SK-N-SH treated with all-trans-retinoic acid at 6 μM for 48 hours (cell line): ENCODE data around the gene CDH4.

Experiments
- ATAC-seq: fragments of 200-7000 bp; cut with Tn5 transposase; 3 replicates; pipeline ENCODE4 v1.9.1; 2020; ENCODE audit warnings: mild to moderate bottlenecking, moderate library complexity
- CSDC2 ChIP-seq: fragments of 250-450 bp; sonication (Bioruptor Pico); IDR thresholded peaks from 2 replicates; pipeline ENCODE4 v1.5.0; 2020; ENCODE audit warnings: mild to moderate bottlenecking, moderate library complexity
- CSRNP3 ChIP-seq: fragments of 250-450 bp; sonication (Bioruptor Pico); IDR thresholded peaks from 2 replicates; pipeline ENCODE4 v1.5.1; 2021; ENCODE audit warnings: mild to moderate bottlenecking, moderate library complexity
- GLIS3 ChIP-seq: fragments of 250-450 bp; sonication (Bioruptor Pico); IDR thresholded peaks from 2 replicates; pipeline ENCODE4 v1.5.0; 2020; ENCODE audit warnings: mild to moderate bottlenecking, moderate library complexity
- ISL1 ChIP-seq: fragments of 250-450 bp; sonication (Bioruptor Pico); IDR thresholded peaks from 2 replicates; pipeline ENCODE4 v2.1.2; 2022; ENCODE audit warnings: mild to moderate bottlenecking, moderate library complexity
- OSR1 ChIP-seq: fragments of 250-450 bp; sonication (Bioruptor Pico); IDR thresholded peaks from 2 replicates; pipeline ENCODE4 v1.8.0; 2022; ENCODE audit warnings: moderate library complexity, mild to moderate bottlenecking, inconsistent platforms
- PPARA ChIP-seq: fragments of 250-450 bp; sonication (Bioruptor Pico); IDR thresholded peaks from 2 replicates; pipeline ENCODE4 v1.5.0; 2020; ENCODE audit warnings: mild to moderate bottlenecking, borderline replicate concordance
- RARB ChIP-seq: fragments of 250-450 bp; sonication (Bioruptor Pico); IDR thresholded peaks from 2 replicates; pipeline ENCODE4 v1.8.0; 2021; ENCODE audit warnings: mild to moderate bottlenecking, moderate library complexity
- TCF4 ChIP-seq: fragments of 250-450 bp; sonication (Bioruptor Pico); IDR thresholded peaks from 2 replicates; pipeline ENCODE4 v1.8.0; 2021; ENCODE audit warnings: mild to moderate bottlenecking, moderate library complexity, borderline replicate concordance
- TOX ChIP-seq: fragments of 250-450 bp; sonication (Bioruptor Pico); IDR thresholded peaks from 2 replicates; pipeline ENCODE4 v1.8.0; 2021; ENCODE audit warnings: mild to moderate bottlenecking, moderate library complexity, borderline replicate concordance
- ZC3H10 ChIP-seq: fragments of 250-450 bp; sonication (Bioruptor Pico); IDR thresholded peaks from 2 replicates; pipeline ENCODE4 v1.5.1; 2021; ENCODE audit warnings: mild to moderate bottlenecking, moderate library complexity
- ZFP3 ChIP-seq: fragments of 250-450 bp; sonication (Bioruptor Pico); IDR thresholded peaks from 2 replicates; pipeline ENCODE4 v1.5.0; 2020; ENCODE audit warnings: mild to moderate bottlenecking, moderate library complexity
- ZNF565 ChIP-seq: fragments of 450-650 bp; formaldehyde crosslinking; conservative IDR thresholded peaks from 2 replicates; pipeline ENCODE4 v1.5.0; 2020; ENCODE audit warnings: low read depth, mild to moderate bottlenecking, moderate library complexity
- ZNF70 ChIP-seq: fragments of 450-650 bp; formaldehyde crosslinking; IDR thresholded peaks from 2 replicates; pipeline ENCODE4 v1.5.0; 2020; ENCODE audit warnings: mild to moderate bottlenecking, moderate library complexity
- TF ChIP-seq, protein P1 (sequence below): fragments of 250-450 bp; sonication (Bioruptor Pico); IDR thresholded peaks from 2 replicates; pipeline ENCODE4 v1.5.0; 2020; ENCODE audit warnings: mild to moderate bottlenecking, moderate library complexity
- TF ChIP-seq, protein P2 (sequence below): fragments of 250-450 bp; sonication (Bioruptor Pico); IDR thresholded peaks from 2 replicates; pipeline ENCODE4 v1.8.0; 2020; ENCODE audit warnings: mild to moderate bottlenecking, moderate library complexity, borderline replicate concordance
- TF ChIP-seq, protein P3 (sequence below): fragments of 250-450 bp; sonication (Bioruptor Pico); IDR thresholded peaks from 2 replicates; pipeline ENCODE4 v1.5.1; 2020; ENCODE audit warnings: low read depth, mild to moderate bottlenecking, moderate library complexity

The CDH4 gene

DNA sequence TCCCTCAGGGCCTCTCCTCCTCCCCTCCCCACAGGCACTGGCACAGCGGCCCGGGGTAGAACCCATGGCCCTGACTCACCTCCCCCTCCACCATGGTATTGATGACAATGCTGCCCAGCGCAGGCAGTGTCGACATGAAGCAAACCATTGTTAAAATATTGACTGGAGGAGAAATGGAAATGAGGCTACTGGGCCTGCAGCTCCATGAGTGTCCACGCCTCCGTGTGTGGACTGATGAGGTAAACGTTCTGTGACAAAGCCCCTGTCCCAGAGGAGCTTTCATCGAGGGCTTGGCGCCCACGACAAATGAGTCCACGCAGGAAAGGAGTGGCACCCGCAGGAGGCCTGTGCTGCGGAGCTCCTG is 410.9 kb downstream of the CDH4 start:
- TF ChIP-seq, protein P1, sequence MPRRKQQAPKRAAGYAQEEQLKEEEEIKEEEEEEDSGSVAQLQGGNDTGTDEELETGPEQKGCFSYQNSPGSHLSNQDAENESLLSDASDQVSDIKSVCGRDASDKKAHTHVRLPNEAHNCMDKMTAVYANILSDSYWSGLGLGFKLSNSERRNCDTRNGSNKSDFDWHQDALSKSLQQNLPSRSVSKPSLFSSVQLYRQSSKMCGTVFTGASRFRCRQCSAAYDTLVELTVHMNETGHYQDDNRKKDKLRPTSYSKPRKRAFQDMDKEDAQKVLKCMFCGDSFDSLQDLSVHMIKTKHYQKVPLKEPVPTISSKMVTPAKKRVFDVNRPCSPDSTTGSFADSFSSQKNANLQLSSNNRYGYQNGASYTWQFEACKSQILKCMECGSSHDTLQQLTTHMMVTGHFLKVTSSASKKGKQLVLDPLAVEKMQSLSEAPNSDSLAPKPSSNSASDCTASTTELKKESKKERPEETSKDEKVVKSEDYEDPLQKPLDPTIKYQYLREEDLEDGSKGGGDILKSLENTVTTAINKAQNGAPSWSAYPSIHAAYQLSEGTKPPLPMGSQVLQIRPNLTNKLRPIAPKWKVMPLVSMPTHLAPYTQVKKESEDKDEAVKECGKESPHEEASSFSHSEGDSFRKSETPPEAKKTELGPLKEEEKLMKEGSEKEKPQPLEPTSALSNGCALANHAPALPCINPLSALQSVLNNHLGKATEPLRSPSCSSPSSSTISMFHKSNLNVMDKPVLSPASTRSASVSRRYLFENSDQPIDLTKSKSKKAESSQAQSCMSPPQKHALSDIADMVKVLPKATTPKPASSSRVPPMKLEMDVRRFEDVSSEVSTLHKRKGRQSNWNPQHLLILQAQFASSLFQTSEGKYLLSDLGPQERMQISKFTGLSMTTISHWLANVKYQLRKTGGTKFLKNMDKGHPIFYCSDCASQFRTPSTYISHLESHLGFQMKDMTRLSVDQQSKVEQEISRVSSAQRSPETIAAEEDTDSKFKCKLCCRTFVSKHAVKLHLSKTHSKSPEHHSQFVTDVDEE = no peak
- TF ChIP-seq GLIS3 (CRISPR knock-in tag) = no peak
- no peak for ATAC-seq

- ATAC-seq = no peak
- TF ChIP-seq ZFP3 (CRISPR knock-in tag) (no peak), GLIS3 (CRISPR knock-in tag) (no peak), OSR1 (no peak), RARB (CRISPR knock-in tag) (no peak), CSRNP3 (no peak), CSDC2 (CRISPR knock-in tag) (no peak), ZNF70 (CRISPR knock-in tag) (no peak), TOX (CRISPR knock-in tag) (no peak), ZNF565 (no peak)
- TF ChIP-seq, protein P2, sequence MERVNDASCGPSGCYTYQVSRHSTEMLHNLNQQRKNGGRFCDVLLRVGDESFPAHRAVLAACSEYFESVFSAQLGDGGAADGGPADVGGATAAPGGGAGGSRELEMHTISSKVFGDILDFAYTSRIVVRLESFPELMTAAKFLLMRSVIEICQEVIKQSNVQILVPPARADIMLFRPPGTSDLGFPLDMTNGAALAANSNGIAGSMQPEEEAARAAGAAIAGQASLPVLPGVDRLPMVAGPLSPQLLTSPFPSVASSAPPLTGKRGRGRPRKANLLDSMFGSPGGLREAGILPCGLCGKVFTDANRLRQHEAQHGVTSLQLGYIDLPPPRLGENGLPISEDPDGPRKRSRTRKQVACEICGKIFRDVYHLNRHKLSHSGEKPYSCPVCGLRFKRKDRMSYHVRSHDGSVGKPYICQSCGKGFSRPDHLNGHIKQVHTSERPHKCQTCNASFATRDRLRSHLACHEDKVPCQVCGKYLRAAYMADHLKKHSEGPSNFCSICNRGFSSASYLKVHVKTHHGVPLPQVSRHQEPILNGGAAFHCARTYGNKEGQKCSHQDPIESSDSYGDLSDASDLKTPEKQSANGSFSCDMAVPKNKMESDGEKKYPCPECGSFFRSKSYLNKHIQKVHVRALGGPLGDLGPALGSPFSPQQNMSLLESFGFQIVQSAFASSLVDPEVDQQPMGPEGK = no peak
- TF ChIP-seq, protein P1 = no peak
- TF ChIP-seq, protein P3, sequence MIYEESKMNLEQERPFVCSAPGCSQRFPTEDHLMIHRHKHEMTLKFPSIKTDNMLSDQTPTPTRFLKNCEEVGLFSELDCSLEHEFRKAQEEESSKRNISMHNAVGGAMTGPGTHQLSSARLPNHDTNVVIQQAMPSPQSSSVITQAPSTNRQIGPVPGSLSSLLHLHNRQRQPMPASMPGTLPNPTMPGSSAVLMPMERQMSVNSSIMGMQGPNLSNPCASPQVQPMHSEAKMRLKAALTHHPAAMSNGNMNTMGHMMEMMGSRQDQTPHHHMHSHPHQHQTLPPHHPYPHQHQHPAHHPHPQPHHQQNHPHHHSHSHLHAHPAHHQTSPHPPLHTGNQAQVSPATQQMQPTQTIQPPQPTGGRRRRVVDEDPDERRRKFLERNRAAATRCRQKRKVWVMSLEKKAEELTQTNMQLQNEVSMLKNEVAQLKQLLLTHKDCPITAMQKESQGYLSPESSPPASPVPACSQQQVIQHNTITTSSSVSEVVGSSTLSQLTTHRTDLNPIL = no peak
- TF ChIP-seq, all 23 proteins: peak for 0
Observed at GRCh38 chr20:61663521-61664425, 411.7 kb downstream of the CDH4 start.

- TF ChIP-seq, protein P3 = no peak
- TF ChIP-seq ISL1 (CRISPR knock-in tag) = no peak
- no peak for TF ChIP-seq PPARA
- no peak for TF ChIP-seq TCF4
- no peak for TF ChIP-seq RARB (CRISPR knock-in tag)
- TF ChIP-seq ZFP3 (CRISPR knock-in tag) = no peak
- no peak for TF ChIP-seq ZC3H10 (CRISPR knock-in tag)
- ATAC-seq = no peak
Observed at GRCh38 chr20:61664556-61665320, 412.7 kb downstream of the CDH4 start.
